Umbilical cord (tissue), 2 donors: ENCODE measurements around the gene GP1BB. TPM values are rescaled to one million over a fixed set of nuclear protein-coding genes. Genes with fewer than 3 reads are reported as not detected.

Experiments used
- DNase-seq: peaks from one replicate; pipeline ENCODE4 v3.0.0-alpha.2; 2015; ENCODE audit warnings: low spot score
- total RNA-seq: library from RNA; depleted of rRNA; stranded (reverse); fragments of >200 nt; gene quantifications from one replicate; pipeline ENCODE4 v1.2.3, GENCODE V29; 2014; ENCODE audit warnings: low replicate concordance; ENCODE audit not compliant: insufficient read depth

Gene GP1BB
- total RNA-seq, 1 donor from 2014 or later: 3.4 TPM

DNA sequence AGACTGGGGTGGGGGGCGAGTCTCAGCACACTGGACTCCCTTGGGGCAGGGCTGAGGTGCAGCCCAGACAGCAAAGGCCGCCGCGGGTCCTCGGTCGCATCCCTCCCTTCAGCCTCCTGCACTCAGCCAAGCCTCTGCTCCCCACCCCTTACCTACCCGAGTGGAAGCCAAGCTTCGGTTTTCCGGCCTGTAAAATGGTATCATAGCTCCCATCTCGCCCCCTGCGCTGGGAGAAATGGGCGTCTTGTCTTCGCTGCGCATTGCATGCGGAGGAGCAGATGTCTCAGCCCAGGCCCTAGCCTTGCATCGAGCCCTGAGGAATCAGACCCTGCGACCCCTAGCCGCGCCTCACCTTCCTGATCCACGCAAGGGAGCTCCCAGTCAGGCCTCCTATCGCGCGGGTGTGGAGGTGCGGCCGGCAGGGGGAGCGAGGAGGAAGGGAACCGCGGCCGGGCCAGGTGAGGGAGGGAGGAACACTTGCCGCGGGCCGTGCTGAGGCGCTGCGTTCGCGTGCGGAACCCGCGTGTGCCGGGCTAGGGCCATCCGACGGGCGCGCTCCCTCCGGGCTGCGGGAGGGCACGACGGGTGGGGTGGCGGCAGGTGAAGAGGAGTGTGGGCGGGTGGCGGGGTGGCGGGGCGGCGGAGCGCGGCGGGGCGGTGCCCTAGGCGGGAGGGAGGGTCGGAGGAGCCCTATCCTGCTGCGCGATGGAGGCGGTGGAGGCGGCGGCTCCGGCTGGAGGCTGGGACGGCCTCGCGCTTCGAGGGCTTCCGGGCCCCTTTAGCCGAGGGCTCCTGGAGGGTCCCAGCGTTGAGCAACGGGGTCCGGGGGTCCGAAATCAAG, 33.2 kb downstream of the GP1BB start:
- no peak for DNase-seq

DNA sequence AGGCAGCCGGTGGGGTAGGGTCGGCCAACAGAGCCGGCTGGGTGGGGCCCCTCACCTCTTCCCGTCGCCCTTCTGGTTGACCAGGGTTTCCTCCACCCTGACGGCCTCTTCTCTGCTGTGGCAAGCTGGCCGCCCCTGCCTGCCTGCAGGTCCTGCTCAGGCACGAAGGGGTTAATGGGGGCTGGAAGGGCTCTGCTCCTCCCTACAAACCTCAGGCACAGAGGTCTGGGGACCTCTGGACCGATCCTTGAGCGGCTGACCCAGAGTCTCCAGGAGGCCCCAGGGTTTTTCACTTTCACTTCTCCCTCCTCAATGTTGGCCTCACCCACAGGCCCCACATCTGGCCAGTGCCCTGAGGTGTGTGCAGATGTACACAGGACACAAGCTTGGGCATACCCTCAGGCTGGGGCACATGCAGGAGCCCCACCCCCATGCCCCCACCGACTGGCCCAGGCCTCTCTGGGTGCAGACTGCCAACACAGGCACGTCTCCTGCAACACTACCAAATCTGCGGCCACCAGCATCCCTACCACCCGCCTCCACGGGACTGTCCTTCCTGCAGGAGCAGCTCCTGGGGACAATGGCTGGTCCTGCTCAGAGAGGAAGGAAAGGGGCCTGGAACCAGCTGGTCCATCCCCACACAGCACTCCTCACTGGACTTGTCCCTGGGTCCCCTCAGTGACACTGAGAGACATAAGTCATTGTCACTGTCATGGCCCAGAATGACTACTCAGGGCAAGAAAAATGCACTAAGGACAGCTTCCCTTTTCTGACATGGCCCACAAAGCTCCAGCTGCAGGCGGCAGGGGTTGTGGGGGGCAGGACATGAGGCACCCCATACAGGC, 34.0 kb downstream of the GP1BB start:
- no peak for DNase-seq

DNA sequence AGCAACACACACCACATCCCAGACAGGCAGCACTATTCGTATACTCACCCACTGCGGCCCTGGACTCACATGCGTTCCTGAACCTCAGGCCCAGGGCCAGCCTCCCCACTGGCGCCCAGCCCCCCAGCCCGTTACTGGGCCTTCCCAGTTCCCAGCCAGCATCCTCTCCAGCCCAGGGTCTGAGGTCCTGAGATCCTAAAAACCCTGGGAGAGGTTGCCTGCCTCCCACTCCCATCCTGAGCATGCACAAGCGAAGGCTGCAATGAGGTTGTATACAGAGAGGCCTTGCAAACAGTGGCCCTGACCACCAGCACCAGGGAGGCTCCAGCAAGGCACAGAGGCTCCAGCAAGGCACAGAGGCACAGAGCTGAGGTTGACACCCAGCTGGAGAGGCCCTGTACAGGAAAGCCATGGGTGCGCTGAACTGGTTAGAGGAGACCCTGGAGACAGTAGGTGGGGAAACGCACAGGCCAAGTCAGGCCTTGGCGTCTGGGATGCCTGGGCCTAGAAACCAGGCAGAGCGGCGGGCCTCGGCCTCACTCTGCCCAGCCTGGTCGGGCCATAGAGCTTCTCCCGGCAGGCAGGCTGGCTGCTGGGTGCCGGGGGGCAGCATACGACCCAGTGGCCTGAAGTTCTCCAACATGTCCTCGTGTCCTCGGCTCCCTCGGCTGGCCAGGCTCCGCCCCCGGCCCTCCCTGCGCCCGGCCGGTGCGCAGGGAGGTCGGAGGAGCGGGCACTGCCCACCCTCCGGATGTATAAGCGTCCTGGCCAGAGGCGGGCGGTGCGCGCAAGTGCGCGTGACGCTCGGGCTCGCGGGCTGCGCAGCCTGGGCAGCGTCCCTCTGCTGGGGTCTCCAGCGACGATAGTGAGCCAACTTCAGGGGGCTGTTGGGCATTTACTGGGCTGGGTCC, 34.9 kb downstream of the GP1BB start:
- DNase-seq: no peak

DNA sequence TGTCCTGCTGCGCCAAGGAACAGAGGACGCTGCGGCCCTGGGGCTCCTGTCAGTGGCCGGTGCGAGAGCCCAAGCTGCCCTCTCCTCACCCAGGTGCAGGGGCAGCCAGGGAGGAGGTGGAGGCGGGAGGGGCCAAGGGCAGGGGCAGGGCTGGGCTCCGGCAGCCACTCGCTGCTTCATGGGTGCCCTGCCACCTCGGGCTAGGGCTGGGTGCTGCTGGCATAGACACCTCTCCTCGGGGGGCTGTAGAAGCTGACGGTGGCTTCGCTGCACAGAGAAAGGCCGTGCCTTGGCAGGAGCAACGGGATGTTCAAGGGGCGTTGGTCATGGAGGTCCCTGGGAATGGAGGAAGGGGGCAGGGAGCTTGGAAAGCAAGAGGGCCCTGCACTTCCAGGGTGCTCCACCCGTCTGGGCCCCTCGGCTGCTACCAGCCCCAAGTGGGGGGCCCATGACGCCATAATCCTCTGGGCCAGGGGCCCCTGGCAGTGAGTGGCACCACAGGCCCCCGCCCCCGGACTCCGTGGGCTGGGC, 35.6 kb downstream of the GP1BB start:
- no peak for DNase-seq

DNA sequence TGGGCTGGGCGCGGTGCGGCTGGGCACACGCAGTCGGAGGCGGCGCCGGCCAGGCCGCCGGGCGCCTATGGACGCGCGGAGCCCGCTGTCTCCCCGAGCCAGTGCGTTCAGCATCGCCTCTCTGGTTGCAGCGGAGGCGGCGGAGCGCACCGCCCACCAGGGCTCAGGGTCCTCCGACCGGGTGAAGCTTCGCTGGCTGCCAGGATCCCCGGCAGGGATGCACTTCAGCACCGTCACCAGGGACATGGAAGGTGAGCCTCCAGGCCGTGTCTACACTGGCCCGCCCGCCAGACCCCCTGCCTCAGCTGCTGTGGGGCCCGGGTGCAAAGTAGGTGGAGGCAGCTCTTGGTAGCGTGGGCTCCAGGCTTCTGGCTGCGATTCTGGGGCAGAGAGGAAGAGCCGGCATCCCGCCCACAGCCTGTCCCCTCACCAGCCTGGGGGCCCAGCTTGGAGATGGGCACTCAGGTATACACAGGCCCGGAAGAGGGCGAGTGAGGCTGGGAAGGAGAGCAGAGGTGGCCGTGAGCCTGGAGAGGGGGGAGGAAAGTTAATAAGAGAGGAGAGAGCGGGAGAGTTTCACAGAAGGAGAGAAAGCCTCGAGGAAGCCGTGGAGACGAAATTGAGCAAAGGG, 36.2 kb downstream of the GP1BB start:
- DNase-seq: no peak

DNA sequence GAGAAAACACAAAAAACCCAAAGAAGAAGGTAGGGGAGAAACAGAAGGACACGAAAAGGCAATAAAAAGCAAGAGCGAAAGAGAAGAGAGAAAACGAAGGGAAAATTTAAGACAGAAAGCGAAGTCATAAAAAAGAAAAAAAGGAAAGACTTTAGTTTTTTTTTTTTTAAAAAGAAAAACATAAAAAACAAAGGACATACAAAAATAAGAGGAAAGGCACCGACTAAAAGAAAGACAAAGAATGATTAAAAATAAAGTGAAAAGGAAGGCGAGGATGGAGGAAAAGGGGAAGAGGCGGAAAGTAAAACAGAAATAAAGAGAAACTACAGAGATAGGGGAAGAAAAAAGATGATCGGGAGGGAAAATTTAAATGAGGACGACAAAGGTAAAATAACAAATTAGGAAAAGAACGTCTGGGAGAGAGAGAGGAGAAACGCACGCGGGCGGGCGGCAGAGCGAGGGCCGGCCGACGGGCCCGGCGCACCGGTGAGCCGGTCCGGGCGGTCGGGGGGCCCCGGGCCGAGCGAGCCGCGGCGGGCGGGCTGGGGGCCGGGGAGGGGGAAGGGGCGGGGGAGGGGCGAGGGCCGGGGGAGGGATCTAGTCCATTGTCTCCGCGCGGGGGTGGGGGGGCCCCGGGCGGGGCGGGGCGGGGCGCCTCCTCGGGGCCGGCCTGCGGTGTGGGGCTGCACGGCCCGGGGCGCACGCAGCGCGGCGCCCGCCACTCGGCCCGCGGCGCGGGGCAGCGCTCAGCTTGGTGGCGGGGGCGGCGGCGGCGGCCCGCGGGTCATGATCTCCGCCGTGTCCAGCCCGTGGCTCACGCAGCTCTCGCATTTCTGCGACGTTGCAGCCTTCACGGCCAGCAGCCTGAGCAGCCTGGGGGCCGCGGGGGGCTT, 37.0 kb downstream of the GP1BB start, which contains the start of gene TBX1:
Gene TBX1, plus strand, starts transcription at position 721 of the 893 bp plus-strand sequence. Its CDS starts 66 bp downstream, at position 787.
- no peak for DNase-seq

DNA sequence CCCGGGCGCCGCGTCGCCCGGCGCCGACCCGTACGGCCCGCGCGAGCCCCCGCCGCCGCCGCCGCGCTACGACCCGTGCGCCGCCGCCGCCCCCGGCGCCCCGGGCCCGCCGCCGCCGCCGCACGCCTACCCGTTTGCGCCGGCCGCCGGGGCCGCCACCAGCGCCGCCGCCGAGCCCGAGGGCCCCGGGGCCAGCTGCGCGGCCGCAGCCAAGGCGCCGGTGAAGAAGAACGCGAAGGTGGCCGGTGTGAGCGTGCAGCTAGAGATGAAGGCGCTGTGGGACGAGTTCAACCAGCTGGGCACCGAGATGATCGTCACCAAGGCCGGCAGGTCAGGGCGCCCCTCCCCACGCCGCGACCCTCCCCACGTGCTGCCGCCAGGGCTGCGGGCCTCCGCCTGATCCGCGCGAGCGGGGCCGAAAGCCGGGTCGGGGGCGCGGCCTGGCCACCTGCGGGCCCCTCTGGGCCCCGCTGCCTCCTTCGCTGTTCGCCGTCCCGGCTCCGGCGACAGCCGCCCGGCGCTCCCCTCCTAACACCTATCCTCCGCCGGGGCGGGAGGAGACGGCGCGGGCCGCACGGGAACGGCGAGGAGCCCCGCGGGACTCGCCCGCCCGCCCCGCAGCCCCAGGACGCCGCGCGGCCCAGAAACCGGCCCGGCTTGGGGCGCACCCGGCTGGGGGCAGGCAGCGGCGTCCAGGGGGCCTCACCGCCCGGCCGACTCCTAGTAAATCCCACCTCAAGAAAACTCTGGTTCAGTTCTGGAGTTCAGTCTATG, 37.8 kb downstream of the GP1BB start:
- DNase-seq: no peak

DNA sequence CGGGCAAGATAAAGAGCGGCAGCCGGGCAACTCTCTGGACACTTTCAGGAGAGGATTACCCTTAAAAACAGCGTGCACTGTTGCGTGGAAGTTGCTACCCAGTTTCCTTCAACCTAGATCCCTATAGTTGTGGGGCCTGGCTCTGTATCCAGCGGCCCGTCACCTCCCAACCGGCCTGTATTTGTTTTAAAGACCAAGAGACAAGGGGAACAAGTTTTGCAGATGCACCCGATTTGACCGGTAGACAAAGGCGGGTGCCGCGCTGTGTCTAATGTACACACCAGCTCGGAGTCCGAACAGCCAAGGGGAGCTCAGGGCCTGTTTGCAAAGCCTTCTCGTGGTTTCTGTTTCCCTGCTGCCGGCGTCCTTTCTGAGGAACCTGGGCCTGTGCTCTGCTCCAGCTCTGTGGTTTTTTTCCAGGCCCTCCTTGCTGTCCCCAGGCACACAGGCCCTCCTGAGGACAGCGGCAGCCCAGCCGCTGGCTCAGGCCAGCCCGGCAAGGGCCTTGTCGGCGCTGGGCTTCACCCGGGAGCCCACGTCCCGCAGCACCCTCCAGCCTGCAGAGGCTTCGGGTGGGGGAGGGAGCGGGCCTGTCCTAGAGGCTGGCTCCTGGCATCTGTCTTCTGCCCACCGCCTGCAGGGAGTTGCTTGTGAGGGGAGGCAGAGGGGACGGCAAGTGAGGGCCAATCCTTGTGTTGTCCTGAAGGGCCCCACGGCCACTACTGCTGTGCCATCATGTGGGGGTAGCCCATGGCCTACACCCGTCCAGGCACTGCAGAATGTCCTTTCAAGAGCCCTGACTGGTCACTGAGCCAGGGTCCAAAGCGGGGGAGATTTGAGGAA, 38.6 kb downstream of the GP1BB start:
- DNase-seq: no peak

DNA sequence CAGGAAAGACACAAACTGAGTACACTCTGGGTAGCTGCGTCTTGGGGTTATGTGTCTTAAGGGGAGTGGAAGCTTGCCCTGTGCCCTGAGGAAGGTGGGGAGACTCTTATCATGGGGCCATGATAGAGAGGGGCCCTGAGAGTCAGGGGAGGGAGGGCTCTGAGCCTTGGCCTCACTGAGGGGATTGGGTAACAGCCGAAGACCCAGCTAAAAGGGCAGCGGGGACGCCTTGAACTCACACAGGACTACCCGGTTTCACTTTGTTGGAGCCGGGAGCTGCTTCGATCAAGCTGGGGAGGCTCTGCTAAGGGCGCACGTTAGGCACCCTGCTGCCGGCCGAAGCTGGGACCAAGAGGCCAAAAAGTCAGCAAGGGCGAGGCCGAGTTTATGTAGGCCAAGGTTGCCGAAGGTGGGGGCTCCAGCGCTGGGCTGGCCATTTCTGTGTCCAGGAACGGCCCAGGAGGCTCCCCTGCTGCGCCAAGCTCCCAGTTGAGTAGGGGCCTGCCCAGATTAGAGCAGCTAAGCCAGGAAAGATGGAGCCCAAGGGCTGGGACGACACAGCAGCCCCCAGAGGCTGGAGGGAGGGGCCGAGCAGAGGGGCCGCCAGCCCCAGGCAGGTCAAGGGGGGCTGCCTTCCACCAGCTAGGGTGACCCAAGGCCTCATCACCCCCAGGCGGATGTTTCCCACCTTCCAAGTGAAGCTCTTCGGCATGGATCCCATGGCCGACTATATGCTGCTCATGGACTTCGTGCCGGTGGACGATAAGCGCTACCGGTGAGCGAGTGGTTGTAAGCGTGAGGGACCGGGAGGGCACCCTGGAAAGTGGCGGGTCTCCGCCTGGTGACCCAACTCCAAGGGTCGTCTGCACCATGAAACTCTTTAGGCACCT, 39.5 kb downstream of the GP1BB start:
- no peak for DNase-seq

DNA sequence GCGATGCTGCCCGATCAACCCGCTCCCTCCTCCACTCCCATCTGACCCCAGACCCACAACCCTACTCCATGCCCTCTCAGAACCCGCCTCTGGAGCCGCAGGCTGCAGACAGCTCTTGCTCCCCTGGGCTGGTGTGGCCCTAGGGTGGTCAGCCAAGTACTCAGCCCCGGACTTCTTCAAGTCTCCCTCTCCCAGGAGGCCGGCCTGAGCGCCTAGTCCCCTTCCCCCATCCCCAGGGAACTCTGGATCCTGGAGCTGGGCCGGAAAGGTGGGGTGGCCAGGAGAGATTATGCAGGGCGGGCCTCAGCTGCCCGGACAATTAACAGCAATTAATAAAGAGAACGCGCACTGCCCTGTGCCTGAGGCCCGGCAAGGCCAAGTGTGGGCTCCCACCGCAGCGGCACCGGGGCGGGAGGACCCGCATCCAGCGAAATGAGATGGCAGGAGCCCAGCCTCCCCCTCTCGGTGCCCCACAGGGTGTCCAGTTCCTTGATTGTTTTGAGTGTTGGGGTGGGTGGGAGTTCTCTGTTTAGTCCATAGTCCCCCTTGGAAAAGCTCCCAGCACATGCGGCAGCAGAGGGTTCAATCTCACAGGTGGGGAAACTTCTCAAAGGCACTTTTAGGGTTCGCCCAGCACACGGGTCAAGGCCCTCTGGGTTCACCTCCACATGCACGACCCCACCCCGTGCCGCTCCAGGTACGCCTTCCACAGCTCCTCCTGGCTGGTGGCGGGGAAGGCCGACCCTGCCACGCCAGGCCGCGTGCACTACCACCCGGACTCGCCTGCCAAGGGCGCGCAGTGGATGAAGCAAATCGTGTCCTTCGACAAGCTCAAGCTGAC, 40.3 kb downstream of the GP1BB start:
- no peak for DNase-seq

DNA sequence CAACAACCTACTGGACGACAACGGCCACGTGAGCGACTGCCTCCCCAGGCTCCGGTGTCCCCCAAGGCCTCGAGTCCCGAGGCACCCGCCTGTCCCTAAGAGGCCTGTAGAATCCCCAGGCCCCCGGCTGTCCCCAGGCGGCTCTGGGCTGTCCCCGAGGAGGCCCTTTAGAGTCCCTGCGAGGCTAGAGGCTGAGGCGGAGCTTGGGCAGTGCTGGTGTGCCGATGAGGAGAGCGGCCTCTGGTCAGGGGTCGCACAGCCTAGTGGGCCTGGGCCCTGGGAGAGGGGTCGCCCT, 40.9 kb downstream of the GP1BB start:
- no peak for DNase-seq

DNA sequence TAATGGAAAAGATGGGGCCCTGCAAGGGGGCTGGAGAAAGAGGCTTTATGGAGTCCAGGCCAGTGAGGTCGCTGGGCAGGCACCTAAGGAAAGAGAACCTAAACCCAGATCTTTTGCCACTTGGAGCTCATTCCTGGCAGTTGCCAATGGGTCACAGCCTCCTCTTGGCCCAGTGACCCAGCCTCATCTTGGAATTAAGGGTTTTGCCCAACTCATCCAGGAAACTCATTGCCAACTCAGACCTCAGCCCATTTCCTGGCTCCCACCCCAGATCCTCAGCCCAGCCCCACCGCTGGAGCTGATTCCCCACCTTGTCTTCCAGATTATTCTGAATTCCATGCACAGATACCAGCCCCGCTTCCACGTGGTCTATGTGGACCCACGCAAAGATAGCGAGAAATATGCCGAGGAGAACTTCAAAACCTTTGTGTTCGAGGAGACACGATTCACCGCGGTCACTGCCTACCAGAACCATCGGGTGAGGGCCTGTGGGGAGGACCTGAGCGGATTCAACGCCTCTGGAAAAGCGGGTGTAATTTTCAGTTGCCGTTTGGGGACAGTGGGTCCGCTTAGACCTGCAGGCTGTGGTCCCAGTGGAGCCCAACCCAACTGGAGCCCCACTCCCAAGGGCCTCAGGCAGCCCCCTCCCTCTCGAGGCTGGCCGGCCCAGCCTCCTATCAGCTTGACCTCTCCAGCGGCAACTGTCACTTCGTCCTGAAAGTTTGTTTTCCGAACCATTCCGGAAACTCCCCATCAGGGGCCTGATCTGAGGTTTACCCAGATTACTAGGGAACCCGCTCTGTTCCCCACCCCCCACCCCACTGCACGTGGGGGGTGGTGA, 41.5 kb downstream of the GP1BB start:
- DNase-seq: no peak

DNA sequence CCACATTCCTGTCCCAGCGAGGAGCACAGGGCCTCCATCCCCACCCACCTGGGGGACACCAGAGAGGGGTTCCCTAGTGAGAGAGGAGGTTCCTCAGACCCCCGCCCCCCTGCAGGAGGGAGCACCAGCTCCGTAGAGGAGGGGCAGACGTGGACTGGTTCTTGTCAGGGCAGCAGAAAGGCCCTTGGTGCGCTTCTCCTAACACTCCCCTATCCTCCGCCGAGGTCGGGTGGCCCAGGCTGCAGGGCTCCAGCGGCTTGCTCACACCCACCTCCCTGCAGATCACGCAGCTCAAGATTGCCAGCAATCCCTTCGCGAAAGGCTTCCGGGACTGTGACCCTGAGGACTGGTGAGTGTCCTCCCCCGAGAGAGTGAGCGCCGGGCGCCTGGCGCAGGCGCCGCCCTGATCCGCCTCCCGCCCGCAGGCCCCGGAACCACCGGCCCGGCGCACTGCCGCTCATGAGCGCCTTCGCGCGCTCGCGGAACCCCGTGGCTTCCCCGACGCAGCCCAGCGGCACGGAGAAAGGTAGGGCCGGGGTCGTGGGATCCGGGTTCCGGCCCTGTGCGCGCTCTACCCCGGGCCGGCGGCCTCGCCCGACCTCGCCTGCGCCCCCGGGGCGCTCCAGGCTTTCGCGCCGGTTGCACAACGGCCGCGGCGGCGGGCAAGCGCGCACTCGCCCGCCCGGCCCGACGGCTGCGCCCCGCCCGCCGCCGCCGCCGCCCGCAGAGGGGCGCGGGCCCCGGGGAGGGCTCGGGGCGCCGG, 42.3 kb downstream of the GP1BB start:
- DNase-seq: no peak

DNA sequence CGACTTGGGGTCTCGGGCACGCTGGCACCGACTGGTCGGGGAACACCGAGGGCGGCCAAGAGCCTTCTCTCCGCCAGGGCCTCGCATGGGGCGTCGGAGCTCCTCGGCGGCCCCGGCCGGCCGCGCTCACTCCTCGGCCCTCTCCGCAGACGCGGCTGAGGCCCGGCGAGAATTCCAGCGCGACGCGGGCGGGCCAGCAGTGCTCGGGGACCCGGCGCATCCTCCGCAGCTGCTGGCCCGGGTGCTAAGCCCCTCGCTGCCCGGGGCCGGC, 42.8 kb downstream of the GP1BB start:
- DNase-seq: no peak
